ENCODE results near the gene MBNL1. TPM values are rescaled to one million over a fixed set of nuclear protein-coding genes. Genes with fewer than 3 reads are reported as not detected.

Gene MBNL1
- total RNA-seq, 6 donors from 2014 or later: 231 to 506 (median 357) TPM

DNA sequence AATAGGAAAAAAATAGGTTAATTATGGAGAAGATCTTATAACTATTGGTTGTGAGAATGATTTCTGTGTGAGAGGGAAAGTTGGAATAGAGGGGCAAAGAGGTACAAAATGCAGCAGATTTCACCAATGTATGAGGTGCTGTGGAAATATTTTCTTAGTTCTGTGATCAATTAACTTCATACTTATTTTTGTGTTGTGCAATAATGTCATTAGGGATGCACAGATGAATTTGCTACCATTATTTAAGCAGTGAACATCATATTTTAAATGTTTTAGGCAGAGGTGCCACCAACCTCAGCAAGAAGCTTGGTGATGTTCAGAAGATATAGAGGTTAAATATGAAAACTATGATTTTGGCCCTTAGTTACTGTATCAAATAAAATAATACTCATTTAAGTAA is 21.6 kb downstream of the MBNL1 start:
- ATAC-seq (ENCODE audit: low FRiP score in 2 of 2): no peak
- TF ChIP-seq, protein P1, sequence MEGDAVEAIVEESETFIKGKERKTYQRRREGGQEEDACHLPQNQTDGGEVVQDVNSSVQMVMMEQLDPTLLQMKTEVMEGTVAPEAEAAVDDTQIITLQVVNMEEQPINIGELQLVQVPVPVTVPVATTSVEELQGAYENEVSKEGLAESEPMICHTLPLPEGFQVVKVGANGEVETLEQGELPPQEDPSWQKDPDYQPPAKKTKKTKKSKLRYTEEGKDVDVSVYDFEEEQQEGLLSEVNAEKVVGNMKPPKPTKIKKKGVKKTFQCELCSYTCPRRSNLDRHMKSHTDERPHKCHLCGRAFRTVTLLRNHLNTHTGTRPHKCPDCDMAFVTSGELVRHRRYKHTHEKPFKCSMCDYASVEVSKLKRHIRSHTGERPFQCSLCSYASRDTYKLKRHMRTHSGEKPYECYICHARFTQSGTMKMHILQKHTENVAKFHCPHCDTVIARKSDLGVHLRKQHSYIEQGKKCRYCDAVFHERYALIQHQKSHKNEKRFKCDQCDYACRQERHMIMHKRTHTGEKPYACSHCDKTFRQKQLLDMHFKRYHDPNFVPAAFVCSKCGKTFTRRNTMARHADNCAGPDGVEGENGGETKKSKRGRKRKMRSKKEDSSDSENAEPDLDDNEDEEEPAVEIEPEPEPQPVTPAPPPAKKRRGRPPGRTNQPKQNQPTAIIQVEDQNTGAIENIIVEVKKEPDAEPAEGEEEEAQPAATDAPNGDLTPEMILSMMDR (IDR thresholded peaks at IDR 0.05): no peak
- TF ChIP-seq POLR2AphosphoS5 (IDR thresholded peaks at IDR 0.05) (no peak), EP300 (IDR thresholded peaks at IDR 0.05) (no peak), POLR2A (IDR thresholded peaks at IDR 0.05) (no peak)
- H3K4me1 ChIP-seq: peaks cover 32 to 66% (median 53%) of the 10 kb centered on the region in 4 donors

DNA sequence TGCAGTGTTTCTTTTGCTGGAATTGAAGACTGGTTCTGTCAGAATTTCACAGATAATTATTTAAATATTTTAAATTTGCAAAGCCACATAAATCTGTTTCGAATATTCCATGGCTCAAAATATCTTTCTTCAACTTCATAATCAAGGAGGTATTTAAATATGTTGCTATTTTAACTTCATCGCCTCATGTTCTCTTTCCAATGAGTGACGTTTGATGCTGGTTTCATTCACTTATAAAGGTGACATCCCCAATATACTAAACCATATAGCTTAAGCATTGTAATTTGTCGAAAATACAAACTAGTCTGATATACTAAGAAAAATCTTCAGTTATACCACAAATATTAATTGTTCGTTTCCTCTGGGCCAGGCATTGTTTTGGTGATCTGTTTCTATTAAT is 22.5 kb downstream of the MBNL1 start:
- H3K9me3 ChIP-seq: no peaks in the 10 kb centered on the region
- TF ChIP-seq, protein P1 (IDR thresholded peaks at IDR 0.05): no peak
- no peak for TF ChIP-seq POLR2A (IDR thresholded peaks at IDR 0.05)
- no peak for TF ChIP-seq POLR2AphosphoS5 (IDR thresholded peaks at IDR 0.05)
- no peak for TF ChIP-seq EP300 (IDR thresholded peaks at IDR 0.05)
- peak overlapping the region in 1 of 4 donors; percentile 5 for H3K27ac ChIP-seq
- no peak overlapping the region for H3K4me3 ChIP-seq
- H3K36me3 ChIP-seq: no peaks in the 10 kb centered on the region
- DNase-seq (no peak), ATAC-seq (ENCODE audit: low FRiP score in 2 of 2) (no peak)
- H3K27me3 ChIP-seq: no peaks in the 10 kb centered on the region
- WGBS, 2 donors: 70 to 78% methylated on average over 5 of the region's 5 CpGs
- peaks cover 41 to 75% (median 61%) of the 10 kb centered on the region in 4 donors for H3K4me1 ChIP-seq

More for the DNA sequence above, 21.6 kb downstream of the MBNL1 start:
- DNase-seq: no peak
- Histone ChIP-seq H3K27me3 (no peaks in the 10 kb centered on the region), H3K27ac (no peak overlapping the region), H3K36me3 (no peaks in the 10 kb centered on the region), H3K9me3 (no peaks in the 10 kb centered on the region), H3K4me3 (no peak overlapping the region)

DNA sequence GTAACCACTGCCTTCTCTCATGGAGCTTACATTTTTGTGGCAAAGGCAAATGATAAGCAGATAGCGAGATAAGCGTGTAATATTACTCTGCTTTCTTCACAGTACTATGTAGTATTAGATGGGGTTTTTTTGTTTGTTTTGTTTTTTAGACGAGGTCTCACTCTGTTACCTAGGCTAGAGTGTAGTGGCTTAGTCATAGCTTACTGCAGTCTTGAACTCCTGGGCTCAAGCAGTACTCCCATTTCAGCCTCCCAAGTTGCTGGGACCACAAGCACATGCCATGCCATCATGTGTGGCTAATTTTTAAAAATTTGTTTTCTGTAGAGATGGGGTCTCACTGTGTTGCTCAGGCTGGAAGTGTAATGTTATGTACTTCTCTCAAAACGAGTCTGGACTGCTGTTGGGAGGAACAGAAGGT is 22.9 kb downstream of the MBNL1 start:
- DNase-seq (no peak), ATAC-seq (ENCODE audit: low FRiP score in 2 of 2) (no peak)
- no peaks in the 10 kb centered on the region for H3K9me3 ChIP-seq
- peaks cover 41 to 77% (median 63%) of the 10 kb centered on the region in 4 donors for H3K4me1 ChIP-seq
- no peaks in the 10 kb centered on the region for H3K27me3 ChIP-seq
- TF ChIP-seq EP300 (IDR thresholded peaks at IDR 0.05): no peak
- no peak for TF ChIP-seq POLR2A (IDR thresholded peaks at IDR 0.05)
- TF ChIP-seq, protein P1 (IDR thresholded peaks at IDR 0.05): no peak
- no peak for TF ChIP-seq POLR2AphosphoS5 (IDR thresholded peaks at IDR 0.05)
- no peaks in the 10 kb centered on the region for H3K36me3 ChIP-seq
- H3K4me3 ChIP-seq: no peak overlapping the region
- peak overlapping the region in 2 of 4 donors; percentile 5 to 49 for H3K27ac ChIP-seq
- 52 to 68% methylated on average over 4 of the region's 4 CpGs for WGBS, 2 donors

DNA sequence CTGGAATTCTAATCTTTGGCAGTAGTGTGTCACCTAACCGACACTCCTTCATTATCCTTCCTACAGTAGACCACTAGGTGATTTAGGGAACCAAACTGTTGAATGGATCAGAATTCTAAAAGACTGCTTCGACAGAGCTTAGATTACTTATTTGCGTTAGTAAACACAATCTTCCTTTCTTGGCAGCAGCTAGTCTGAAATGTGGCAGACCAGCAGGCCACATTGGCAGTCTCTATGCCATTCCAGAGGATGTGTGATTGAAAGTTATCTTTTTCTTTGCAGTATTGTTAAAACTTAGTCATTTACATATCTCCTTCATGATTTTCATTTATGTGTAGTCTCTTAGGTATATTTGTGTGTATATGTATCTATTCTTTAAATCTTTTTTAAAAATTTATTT is 23.6 kb downstream of the MBNL1 start:
- H3K36me3 ChIP-seq: no peaks in the 10 kb centered on the region
- no peak for DNase-seq
- WGBS, 2 donors: 40 to 42% methylated on average over 3 of the region's 3 CpGs

More for the DNA sequence above, 23.6 kb downstream of the MBNL1 start:
- TF ChIP-seq EP300 (IDR thresholded peaks at IDR 0.05) (no peak), POLR2A (IDR thresholded peaks at IDR 0.05) (no peak), POLR2AphosphoS5 (IDR thresholded peaks at IDR 0.05) (no peak)
- TF ChIP-seq, protein P1 (IDR thresholded peaks at IDR 0.05): no peak
- H3K27me3 ChIP-seq: no peaks in the 10 kb centered on the region
- H3K4me1 ChIP-seq: peaks cover 38 to 77% (median 62%) of the 10 kb centered on the region in 4 donors
- no peak for ATAC-seq (ENCODE audit: low FRiP score in 2 of 2)
- no peak overlapping the region for H3K4me3 ChIP-seq
- H3K27ac ChIP-seq: peak overlapping the region in 1 of 4 donors; percentile 30
- H3K9me3 ChIP-seq: no peaks in the 10 kb centered on the region

All from upper lobe of left lung (tissue), 6 donors.